Activated CD4-positive, alpha-beta T cell treated with anti-CD3 and anti-CD28 coated beads for 48 hours (primary cell): ENCODE data around the gene ITPKC.
A peak's percentile ranks its signal among the peaks of the same experiment; 100 is the strongest.

Experiments used
- DNase-seq: peaks from one replicate; pipeline ENCODE4 v3.0.0-alpha.2; 2020

ITPKC gene

DNA sequence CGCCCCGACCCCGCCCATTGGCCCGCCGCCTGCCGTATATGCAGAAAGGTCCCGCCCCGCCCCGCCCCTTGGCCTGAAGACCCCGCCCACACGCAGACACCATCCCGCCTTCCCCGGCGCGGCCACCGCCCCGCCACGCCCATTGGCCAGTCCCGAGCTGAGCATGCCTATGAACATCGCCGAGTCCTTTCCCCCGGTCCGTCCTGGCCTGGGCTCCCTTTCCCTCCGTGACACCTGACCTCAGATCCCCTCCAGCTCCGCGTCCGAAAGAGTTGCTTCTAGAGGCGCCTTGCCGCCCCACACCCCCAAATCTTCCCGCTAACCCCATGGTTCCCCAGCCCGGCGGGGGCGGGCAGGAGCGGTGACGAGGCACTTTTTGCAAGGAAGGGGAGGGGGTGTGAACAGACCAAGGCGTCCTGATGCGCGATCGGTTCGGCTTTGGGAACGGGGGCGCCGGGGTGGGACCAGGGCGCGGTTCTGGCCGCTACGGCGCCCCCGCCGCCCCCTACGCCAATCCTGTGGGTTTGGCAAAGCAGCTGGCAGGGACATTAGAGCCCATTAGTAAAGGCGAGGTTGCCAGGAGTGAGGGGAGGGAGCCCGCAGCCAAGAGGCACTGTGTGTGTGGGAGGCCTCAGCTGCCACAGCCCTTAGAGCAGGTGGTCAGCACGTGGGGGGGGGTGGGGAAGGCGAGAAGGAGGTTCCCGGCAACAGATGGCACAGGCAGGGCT, 26.1 kb upstream of the ITPKC start:
- DNase-seq, result peak; percentile 93

DNA sequence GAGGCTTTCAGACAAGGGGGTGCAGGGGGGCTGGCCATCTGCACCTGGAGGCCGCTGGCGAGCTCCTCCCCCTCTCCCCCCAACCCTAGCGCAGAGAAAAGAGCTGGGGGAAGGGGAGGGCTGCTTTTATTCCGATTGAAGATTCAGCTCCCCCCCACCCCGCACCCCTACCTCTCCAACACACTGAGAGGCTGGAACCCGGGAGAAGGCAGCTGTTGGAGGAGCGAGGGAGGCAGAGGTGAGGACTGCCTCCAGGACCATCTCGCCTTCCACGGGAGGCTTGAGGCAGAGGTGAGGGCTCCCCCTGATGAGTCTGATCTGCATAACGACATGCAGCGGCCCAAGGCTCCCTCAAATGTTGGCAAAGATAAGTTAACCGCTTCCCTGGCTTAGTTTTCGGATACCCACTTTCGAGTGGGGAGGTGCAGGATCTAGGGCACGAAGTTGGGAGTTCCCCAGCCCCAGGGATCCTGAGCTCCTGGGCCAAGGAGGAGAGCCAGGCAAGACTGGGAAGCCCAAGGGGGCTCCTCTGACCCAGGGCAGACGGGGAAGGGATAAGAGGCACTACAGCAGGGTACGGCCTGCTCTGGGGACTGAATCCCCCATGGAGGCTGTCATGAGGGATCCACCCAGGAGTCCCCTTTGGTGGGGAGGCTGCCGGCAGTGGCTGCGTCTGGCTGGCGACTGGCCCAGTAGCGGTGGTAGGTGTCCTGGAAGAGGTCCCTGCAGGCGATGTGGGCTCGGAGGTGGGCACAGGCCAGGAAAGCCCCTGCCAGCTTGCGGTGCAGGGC, 25.3 kb upstream of the ITPKC start:
- DNase-seq, result peak; percentile 35

DNA sequence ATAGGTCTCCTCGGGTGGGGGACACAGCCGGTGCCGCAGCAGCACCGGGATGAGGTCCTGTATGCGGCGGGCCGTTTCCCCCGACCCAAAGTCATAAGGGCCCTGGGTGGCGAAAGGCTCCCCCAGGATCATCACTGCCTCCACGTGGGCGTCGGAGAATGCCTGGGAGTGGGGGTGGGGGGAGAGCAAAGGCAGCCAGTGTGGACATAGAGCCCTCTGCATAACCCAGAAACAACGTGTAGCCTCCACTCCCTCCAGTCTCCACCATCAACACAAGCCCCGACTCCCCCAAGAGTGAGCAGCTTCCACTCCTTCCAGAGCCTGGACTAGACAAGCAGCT, 24.7 kb upstream of the ITPKC start:
- DNase-seq, result no peak

DNA sequence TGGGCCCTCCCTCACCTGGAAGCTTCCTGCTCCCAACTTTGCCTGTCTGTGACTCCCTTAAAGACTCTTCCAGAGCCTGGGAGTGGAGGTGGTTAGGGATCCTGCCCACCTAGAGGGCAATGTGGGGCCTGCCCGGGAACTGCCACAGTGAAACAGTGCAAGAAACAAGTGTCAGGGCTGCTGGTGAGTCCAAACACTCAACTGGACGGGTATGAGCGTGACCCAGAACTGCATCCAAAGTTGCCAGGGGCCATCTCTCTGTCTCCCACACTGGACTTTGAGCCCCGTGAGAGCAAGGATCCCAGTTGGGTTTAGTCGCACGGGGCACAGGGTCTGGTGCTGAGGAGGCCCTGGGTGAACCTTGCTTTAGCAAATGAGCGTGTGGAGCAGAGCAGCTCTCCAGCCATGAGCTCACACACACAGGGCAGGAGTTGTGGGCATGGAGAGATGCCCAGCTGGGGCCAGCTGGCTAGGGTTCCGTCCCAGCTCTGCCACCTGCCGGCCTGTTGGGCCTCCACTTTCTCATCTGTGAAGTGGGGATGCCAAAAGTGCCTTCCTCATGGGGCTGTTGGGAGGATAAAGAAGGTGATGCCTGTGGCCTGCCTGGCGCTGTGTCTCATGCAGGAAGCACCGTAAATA, 23.6 kb upstream of the ITPKC start:
- DNase-seq, result no peak

DNA sequence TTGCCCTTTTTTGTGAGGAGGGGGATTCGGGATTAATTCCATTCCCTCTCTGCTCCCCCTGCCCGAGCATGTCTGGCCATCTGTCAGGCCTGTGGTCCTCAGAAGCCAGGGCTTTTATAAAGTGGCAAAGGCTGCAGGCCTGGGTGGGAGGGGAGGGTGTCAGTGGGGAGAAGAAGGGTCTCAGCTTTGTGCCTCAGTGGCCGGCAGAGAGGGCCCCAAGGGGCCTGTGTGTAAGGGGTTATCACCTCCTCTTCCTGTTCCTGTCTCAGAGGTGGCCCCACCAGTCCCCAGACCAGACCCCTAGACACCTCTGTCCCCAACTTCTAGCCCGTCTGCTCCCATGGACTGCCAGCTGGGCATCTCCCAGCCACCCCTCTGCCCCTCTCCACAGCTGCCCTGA, 23.0 kb upstream of the ITPKC start:
- no peak for DNase-seq

DNA sequence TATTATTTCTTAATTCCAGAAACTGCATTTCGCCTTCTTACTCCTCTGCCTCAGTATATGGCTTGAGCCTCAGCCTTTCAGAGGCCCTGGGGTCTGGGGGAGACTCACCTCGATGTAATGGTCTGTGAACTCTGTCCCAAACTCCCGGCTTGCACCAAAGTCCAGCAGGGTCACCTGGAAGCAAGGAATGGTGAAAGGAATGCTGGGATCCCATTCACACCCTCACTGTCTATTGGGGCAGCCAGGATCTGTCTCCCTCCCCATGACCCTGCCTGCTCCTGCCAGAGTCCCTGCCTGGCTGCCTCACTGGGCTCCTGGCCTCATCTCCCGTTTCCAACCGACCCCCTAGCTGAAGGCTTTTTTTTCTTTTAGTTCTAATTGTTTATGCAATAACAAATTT, 21.0 kb upstream of the ITPKC start:
- DNase-seq, result no peak

DNA sequence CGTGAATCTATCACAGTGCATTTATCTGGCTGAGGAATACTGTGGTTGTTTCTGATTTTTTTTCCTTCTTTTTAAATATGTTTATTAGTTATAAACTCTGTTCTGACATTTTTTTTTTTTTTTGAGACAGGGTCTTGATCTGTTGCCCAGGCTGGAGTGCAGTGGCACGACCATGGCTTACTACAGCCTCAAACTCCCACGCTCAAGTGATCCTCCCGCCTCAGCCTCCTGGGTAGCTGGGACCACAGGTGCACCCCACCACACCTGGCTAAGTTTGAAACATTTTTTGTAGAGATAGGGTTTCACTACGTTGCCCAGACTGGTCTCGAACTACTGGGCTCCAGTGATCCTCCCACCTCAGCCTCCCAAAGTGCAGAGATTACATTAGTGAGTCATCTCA, 19.9 kb upstream of the ITPKC start:
- no peak for DNase-seq

DNA sequence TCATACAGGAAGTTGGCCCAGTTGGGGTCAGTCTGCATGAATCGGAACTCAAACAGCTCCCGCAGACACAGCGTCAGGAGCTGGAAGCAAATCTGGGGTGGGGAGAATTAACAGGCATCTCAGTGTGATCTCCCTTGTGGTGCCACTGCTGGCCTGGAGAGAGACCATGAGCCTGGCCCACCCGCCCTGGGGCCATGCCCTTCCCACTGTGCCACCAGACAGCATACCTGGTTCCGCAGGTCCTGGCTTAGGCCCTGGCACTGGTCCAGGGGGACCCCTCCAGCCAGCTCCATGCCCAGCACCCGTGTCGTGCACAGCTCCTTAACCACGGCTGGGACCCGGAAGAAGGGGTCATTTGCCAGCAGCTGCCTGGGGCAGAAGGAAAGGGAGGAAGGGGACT, 16.8 kb upstream of the ITPKC start:
- DNase-seq, result no peak

DNA sequence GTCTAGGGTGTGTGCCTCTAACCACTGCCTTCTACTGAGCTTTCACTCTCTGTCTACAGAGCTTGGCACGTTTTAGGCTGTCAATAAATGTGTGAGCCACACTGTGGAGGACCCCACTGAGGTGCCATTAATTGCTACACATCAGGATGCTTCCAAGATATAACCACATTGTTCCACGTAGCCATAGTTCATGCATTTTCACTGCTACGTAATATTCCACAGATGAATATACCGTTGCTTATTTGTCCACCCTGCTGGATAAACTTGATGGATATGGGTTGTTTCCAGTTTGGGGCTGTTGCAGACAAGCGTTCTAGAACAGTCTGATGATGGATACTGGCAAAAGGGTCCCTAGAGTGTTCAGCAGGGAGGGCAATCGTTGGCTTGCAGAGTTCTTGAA, 15.2 kb upstream of the ITPKC start:
- DNase-seq, result no peak

DNA sequence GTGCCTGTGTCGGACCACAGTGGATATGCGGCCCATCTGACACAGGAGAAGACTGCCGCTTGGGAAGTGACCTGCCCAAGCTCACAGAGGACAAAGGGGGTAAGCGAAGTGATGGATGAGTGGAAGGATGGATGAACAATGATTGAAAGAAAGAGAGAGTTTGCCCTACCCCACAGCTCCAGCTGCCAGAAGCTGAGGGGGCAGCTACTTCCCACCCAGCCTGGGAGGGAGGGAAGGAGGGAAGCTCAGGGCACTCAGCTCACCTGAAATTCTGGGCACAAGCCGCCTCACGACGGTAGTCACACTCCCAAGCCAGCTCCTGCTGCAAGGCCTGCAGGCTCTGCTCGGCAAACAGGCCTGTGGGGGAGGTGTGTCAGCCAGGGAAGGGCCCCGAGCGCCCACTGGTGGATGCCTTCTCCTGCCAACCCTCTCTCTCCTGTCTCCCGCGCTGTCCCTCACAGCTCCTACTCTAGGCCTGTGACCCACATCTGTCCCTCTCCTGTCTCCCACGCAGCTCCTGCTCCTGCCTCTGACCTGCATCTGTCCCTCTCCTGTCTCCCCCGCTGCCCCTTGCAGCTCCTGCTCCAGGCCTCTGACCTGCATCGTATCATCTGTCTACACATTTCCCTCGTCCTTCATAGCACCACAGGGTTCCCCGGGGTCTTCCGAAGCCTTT, 14.4 kb upstream of the ITPKC start:
- no peak for DNase-seq

DNA sequence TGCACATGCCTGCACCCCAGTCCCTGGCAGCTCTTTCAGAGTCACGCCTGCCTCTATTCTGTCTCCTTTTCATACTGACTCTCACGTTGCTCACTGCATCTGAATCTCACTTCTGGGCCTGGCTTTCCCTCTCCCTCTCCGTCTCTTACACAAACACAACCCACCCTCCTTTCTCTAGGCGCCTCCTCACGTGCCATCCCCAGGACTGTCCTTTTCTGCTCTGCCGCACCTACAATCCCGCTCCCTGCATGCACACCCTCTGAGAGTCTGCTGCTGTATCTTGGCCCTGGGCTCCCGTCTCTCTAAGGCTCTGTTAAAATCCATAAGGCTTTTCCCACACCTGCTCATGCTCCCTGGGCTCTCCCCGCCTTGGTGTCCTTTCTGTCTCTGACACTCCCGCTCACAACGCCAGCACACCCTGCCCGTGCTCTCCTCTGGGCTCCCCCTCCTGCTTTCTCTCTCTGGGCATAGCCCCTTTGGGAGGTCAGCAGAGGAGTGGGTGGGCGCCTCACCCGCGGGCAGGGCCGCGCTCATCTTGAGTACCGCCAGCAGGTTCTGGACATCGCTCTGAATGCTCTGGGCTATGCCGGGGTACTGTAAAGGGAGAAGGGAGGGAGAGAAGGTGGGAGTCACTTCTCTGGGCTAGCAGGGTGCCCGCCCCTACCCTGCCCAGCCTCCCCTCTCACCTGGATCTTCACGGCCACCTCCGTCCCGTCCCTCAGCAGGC, 13.7 kb upstream of the ITPKC start:
- DNase-seq, result no peak

DNA sequence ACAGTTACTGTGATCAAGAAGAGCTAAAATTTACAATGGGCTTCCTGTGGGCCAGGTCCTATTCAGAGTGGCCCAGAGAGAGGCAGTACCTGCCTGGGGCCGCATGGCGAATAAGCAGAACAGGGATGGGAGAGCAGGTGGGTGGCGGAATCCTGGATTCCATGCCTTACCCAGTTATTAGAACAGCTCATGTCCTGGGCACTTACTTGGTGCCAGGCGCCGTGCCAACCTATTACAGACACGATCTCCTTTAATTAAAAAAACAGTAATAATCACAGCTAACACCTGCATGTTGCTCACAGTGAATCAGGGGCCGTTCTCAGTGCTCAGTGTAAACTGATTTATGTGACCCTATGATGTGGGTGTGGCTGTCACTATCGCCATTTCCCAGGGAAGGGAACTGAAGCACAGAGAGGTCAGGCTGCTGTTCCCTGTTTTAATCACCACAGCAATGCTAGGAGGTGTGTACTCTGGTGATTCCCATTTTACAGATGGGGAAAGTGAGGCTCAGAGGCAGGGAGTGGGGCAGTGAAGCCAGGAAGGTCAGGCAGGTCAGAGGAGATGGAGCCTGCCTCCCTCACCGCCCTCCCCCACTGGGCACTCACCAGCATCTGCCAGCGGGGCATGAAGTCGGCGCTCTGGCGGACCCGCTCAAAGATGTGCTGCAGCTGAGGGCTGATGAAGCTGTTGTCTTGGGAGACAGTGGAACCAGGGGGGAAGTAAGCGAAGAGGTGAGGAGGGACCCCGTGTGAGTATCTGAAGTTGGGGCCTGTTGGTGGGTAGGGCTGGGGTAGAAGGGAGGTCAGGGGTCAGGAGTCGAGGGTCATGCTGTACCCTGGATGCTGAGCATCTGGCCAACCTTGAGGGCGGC, 12.2 kb upstream of the ITPKC start:
- DNase-seq, result no peak

DNA sequence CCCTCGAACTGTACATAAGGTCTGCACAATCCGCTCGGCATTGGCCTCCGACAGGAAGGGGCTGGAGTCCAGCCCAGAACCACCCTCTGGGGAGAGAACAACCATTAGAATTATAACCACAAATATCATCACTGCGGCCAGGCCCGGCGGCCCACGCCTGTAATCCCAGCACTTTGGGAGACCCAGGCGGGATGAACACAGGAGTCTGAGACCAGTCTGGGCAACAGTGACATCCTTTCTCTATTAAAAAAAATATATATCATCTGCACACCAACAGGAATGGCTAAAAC, 11.6 kb upstream of the ITPKC start:
- DNase-seq, result no peak

DNA sequence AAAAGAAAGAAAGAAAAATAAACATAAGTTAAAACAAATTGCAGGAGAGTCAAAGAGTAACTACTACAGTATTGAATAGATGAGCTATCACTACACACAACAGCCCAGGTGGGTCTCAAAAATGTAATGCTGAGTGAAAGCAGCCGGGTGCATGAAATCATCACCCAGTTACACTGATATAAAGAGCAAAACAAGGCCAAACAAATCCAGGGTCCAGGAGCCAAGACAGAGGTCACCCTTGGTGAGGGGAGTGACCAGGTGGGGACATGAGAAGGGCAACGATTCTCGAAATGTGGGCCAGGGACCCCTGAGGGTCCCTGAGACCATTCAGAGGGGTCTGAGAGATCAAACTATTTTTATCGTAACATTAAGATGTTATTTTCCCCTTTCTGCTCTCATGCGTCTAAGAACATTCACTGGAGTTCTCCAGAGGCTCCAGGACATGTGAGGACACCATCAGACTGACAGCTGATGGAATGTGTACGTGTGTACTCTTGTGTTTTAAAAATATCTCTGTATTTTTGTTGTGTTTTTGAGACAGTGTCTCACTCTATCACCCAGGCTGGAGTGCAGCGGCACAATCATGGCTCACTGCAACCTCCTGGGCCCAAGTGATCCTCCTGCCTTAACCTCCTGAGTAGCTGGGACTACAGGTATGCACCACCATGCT, 10.8 kb upstream of the ITPKC start:
- no peak for DNase-seq

DNA sequence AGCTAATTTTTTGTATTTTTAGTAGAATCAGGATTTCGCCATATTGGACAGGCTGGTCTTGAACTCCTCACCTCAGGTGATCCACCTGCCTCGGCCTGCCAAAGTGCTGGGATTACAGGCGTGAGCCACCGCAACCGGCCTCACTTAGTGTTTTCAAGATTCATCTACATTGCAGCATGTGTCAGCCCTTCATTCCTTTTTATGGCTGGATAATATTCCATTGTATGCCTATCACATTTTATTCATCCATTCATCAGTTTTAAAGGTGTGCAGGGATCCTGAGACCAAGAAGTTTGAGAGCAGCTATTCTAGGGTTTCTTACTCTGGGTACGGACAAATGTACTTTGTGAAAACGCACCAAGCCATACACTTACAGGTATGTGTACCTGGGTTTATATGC, 9.3 kb upstream of the ITPKC start:
- no peak for DNase-seq

DNA sequence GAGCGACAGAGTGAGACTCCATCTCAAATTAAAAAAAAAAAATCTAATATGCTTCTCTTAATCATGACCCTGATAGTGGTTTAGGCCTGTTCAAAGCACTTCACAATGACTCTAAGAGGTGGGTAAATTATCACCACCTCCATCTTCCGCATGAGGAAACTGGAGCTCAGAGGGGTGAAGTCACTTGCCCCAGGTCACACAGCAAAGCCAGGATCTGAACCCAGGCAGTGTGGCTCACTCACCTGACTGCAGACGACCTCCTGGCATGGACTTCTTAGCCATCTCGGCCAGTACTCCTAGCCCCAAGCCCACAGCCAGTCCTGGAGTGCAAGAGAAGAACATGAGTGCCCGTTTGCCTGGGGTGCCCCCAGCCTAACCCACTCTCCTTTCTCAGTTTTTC, 7.1 kb upstream of the ITPKC start:
- DNase-seq, result no peak

DNA sequence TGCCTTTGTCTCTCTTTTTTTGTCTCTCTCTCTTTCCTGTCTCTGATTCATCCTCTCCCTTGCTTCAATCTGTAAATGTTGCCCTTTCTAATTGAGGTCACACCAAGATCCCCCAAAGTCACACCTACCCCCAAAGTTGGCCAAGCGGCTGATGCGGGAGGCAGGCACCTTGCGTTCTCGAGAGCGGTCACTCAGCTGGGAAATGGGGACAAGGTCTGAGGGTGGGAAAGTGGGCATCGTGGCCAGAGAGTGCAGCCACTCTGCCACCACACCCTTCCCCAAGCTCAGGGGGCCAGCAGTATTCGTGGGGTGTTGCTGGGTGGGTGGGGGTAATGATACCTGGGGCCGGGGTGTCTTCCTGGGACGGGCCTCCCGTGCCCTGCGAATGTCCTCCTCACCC, 3.0 kb upstream of the ITPKC start:
- no peak for DNase-seq

DNA sequence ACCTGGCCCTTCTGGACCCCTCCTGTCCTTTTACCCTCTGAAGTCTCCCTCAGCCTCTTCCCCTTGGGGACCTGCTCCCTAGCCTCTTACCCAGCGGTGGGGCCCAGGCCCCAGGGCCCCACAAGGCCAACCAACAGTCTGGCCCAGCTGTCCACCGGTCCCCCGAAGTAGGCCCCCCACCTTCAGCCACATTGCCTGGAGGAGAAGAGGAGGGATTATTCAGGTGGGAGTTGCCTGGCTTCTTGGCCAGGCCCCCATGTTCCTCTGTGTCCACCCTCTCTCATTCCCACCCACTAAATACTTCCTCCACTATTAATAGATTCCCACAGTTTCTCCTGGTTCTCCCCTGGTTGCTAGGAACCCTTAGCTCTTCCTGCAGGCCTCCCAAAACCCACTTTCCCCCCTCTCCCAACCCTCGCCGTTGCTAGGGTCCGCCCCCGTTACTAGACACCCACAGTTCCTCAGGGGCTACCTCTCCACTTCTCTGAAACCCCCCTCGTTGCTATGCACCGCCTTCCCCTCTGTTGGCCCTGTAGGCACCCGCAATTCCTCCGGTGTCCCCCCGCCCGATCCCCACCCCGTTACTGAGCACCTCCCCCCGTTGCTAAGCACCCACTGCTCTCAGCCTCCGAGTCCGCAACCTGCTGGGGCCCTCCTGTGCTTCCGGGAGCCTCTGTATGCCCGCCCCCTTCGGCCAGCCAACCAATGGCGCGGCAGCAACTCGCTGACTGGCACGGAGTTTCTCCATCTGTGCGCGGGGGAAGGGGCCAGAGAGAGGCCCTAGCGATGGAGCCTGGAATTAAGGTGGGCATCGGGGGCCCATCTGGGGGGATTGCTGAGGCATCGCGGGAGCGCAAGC, 2.2 kb upstream of the ITPKC start:
- DNase-seq, result peak; percentile 95

DNA sequence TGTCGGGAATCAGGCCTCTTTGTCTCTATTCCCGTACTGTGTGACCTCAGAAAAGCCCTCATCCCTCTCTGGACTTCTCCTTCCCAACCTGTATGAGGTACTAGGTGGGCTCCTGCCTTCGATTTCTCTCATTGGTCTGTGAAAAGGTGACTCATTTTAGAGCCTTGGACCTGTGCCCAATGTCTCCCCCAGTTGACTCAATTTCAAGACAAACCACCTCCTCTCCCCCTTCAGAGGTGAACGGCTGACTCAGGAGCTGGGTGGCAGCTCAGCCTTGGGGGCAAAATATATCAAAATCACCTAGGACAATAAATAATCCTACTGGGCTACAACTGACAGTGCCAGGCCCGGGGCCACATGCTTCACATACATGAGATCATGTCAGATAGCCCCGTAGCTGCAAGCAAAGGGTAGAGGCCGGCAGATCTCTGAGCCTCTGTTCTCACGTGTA, 856 bp upstream of the ITPKC start:
- DNase-seq, result peak; percentile 80

DNA sequence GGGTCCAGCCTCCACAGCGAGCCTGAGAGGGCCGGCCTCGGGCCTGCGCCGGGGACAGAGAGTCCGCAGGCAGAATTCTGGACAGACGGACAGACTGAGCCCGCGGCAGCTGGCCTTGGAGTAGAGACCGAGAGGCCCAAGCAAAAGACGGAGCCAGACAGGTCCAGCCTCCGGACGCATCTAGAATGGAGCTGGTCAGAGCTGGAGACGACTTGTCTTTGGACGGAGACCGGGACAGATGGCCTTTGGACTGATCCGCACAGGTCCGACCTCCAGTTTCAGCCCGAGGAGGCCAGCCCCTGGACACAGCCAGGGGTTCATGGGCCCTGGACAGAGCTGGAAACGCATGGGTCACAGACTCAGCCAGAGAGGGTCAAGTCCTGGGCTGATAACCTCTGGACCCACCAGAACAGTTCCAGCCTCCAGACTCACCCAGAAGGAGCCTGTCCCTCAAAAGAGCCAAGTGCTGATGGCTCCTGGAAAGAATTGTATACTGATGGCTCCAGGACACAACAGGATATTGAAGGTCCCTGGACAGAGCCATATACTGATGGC, 490 bp downstream of the ITPKC start:
- no peak for DNase-seq
